Panc1 (cell line): Measurements from ENCODE around the gene EPB41L5. TPM values are rescaled to one million over a fixed set of nuclear protein-coding genes. Genes with fewer than 3 reads are reported as not detected.
"Not testable (repeated sequence)": the region's sequence is repeated elsewhere in the genome, so short reads cannot be mapped to it uniquely, and the experiment has no call there.

Source experiments
- ATAC-seq: fragments of 200-7000 bp; cut with Tn5 transposase; 2 replicates; pipeline ENCODE4 v1.9.1; 2020; ENCODE audit warnings: mild to moderate bottlenecking, moderate library complexity
- BruUV-seq: library from RNA; stranded (reverse); fragments of 400-500 nt; replicated peaks from 2 replicates; lab custom pipeline; 2021; lab: Mats Ljungman, UMichigan
- CTCF ChIA-PET: fragments of 300-600 bp; sonication (Branson Sonifier 250); formaldehyde crosslinking; loops from one replicate; lab custom pipeline; 2022; ENCODE audit warnings: antibody characterized with exemption; lab: Charles Lee
- POLR2A ChIA-PET: fragments of 300-600 bp; sonication (Branson Sonifier 250); formaldehyde crosslinking; loops from one replicate; lab custom pipeline; 2022; ENCODE audit warnings: antibody characterized with exemption; lab: Charles Lee
- DNase-seq: peaks from one replicate; pipeline ENCODE4 v3.0.0-alpha.2; 2010; ENCODE audit warnings: low read depth, low spot score
- H3K27ac ChIP-seq: 2 replicates; pipeline ENCODE4 v1.5.1; 2011; ENCODE audit warnings: mild to moderate bottlenecking, low read length, inconsistent platforms
- H3K27me3 ChIP-seq: fragments of 200-500 bp; sonication (Bioruptor generic); 2 replicates; pipeline ENCODE4 v1.6.0; 2014; ENCODE audit warnings: low read length, inconsistent platforms; ENCODE audit not compliant: control insufficient read depth, insufficient read depth
- H3K36me3 ChIP-seq: fragments of 200-500 bp; sonication (Bioruptor generic); 2 replicates; pipeline ENCODE4 v1.5.1; 2014; ENCODE audit warnings: inconsistent platforms, mild to moderate bottlenecking, low read length, moderate library complexity; ENCODE audit not compliant: control insufficient read depth, insufficient read depth
- H3K4me1 ChIP-seq: 2 replicates; pipeline ENCODE4 v1.5.1; 2011; ENCODE audit warnings: inconsistent platforms, mild to moderate bottlenecking, low read length, moderate library complexity; ENCODE audit not compliant: control insufficient read depth, insufficient read depth
- H3K4me3 ChIP-seq, 2 experiments: 2 replicates each; pipeline ENCODE4 v1.5.1; 2011 to 2012; ENCODE audit warnings: low read depth in 2 of 2, low read length in 2 of 2, mild to moderate bottlenecking in 2 of 2, inconsistent platforms in 1 of 2, moderate library complexity in 1 of 2
- H3K9me3 ChIP-seq: fragments of 200-500 bp; sonication (Bioruptor generic); 2 replicates; pipeline ENCODE4 v1.5.1; 2014; ENCODE audit warnings: low read depth, mild to moderate bottlenecking, inconsistent platforms, low read length, moderate library complexity; ENCODE audit not compliant: control insufficient read depth, insufficient read depth
- POLR2AphosphoS5 ChIP-seq: IDR thresholded peaks from 2 replicates; pipeline ENCODE4 v1.6.1; 2012; ENCODE audit warnings: mild to moderate bottlenecking, low read depth, low read length, moderate library complexity
- SIN3A ChIP-seq: IDR thresholded peaks from 2 replicates; pipeline ENCODE4 v1.6.1; 2012; ENCODE audit warnings: low read depth, mild to moderate bottlenecking, low read length, moderate library complexity, borderline replicate concordance; ENCODE audit not compliant: insufficient read depth
- TCF7L2 ChIP-seq: IDR thresholded peaks from 2 replicates; pipeline ENCODE4 v1.6.1; 2011; ENCODE audit warnings: mild to moderate bottlenecking, low read depth, low read length, inconsistent platforms
- in situ Hi-C: cut with HindIII; loops from 2 replicates; pipeline ENCODE4 v1.10.0; 2016; ENCODE audit warnings: low sequenced_read_pairs, low pct_unique_long_range_greater_than_20kb
- intact Hi-C: fragments of 100-400 bp; cut with micrococcal nuclease; formaldehyde crosslinking; loops from one replicate; pipeline ENCODE4 v1.10.0; 2022; ENCODE audit not compliant: unreplicated experiment
- total RNA-seq: library from RNA; stranded (reverse); gene quantifications from one replicate; pipeline ENCODE4 v1.2.1, GENCODE V29; 2021; ENCODE audit not compliant: unreplicated experiment
- TF ChIP-seq, protein P1 (sequence below): fragments of 450-650 bp; IDR thresholded peaks from 2 replicates; pipeline ENCODE4 v1.5.1; 2017; ENCODE audit warnings: mild to moderate bottlenecking
- TF ChIP-seq, protein P2 (sequence below), 2 experiments: IDR thresholded peaks; 2 replicates each; pipeline ENCODE4 v1.6.1; 2011 to 2012; ENCODE audit warnings: low read depth in 2 of 2, control low read depth in 1 of 2, low read length in 1 of 2, mild to moderate bottlenecking in 1 of 2, moderate library complexity in 1 of 2; ENCODE audit not compliant: insufficient read depth in 1 of 2

The EPB41L5 gene
- total RNA-seq, 1 experiment from 2014 or later = 42.2 TPM

DNA sequence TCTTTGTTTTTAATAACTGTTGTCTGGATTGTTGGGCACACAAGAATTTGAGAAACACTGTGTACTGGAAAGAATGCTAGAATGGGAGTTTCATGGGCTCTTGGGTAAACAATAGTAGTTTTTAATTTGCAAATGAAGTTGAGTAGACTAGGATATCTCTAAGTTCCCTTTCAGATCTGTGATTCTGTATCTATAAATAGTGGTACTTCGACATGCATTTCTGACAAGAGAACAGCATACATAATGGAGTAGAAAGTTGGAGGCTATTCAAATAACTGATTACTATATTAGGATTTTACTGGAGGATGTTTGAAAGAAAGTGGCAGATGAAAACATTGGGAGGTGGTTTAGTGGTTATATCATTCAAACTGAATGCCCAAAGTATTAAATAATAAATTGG is 29.5 kb downstream of the EPB41L5 start:
- Histone ChIP-seq H3K9me3 (no peaks in the 10 kb centered on the region), H3K27ac (no peak overlapping the region), H3K27me3 (no peaks in the 10 kb centered on the region), H3K4me3 (no peak overlapping the region), H3K4me1 (no peaks in the 10 kb centered on the region), H3K36me3 (peaks cover 4% of the 10 kb centered on the region)
- intact Hi-C loops (no loop called here), in situ Hi-C loops (no loop called here)
- ChIA-PET CTCF (no interaction called here), POLR2A (no interaction called here)
- TF ChIP-seq SIN3A (no peak), POLR2AphosphoS5 (no peak), TCF7L2 (no peak)
- TF ChIP-seq, protein P1, sequence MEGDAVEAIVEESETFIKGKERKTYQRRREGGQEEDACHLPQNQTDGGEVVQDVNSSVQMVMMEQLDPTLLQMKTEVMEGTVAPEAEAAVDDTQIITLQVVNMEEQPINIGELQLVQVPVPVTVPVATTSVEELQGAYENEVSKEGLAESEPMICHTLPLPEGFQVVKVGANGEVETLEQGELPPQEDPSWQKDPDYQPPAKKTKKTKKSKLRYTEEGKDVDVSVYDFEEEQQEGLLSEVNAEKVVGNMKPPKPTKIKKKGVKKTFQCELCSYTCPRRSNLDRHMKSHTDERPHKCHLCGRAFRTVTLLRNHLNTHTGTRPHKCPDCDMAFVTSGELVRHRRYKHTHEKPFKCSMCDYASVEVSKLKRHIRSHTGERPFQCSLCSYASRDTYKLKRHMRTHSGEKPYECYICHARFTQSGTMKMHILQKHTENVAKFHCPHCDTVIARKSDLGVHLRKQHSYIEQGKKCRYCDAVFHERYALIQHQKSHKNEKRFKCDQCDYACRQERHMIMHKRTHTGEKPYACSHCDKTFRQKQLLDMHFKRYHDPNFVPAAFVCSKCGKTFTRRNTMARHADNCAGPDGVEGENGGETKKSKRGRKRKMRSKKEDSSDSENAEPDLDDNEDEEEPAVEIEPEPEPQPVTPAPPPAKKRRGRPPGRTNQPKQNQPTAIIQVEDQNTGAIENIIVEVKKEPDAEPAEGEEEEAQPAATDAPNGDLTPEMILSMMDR = no peak
- TF ChIP-seq, protein P2, sequence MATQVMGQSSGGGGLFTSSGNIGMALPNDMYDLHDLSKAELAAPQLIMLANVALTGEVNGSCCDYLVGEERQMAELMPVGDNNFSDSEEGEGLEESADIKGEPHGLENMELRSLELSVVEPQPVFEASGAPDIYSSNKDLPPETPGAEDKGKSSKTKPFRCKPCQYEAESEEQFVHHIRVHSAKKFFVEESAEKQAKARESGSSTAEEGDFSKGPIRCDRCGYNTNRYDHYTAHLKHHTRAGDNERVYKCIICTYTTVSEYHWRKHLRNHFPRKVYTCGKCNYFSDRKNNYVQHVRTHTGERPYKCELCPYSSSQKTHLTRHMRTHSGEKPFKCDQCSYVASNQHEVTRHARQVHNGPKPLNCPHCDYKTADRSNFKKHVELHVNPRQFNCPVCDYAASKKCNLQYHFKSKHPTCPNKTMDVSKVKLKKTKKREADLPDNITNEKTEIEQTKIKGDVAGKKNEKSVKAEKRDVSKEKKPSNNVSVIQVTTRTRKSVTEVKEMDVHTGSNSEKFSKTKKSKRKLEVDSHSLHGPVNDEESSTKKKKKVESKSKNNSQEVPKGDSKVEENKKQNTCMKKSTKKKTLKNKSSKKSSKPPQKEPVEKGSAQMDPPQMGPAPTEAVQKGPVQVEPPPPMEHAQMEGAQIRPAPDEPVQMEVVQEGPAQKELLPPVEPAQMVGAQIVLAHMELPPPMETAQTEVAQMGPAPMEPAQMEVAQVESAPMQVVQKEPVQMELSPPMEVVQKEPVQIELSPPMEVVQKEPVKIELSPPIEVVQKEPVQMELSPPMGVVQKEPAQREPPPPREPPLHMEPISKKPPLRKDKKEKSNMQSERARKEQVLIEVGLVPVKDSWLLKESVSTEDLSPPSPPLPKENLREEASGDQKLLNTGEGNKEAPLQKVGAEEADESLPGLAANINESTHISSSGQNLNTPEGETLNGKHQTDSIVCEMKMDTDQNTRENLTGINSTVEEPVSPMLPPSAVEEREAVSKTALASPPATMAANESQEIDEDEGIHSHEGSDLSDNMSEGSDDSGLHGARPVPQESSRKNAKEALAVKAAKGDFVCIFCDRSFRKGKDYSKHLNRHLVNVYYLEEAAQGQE (IDR thresholded peaks at IDR 0.05; ENCODE audit: insufficient read depth in 1 of 2, low read depth in 2 of 2, low read length in 1 of 2) = no peak
- no peak for ATAC-seq
- DNase-seq = no peak
- BruUV-seq = TSS peak; percentile 13

DNA sequence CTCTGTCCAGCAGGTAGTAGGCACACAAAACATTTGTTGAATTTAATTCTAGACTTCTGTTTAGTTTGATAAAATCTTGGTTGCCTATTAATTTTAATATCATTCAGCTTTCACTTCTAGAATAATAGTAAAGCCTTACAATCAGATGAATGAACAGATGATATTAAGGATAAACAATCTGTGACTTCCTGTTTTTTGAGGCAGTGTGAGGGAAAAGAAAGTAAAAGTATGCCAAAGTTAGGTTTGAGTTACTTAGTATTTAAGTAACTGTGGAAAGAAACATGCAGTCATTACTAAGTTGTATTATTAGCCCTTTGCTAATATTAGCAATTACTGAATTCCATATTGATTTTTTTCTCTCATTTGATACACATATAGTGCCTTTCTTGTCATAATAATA is 31.5 kb downstream of the EPB41L5 start:
- intact Hi-C loops = no loop called here
- H3K27ac ChIP-seq = no peak overlapping the region
- in situ Hi-C loops = no loop called here
- ATAC-seq (no peak), DNase-seq (no peak)
- H3K27me3 ChIP-seq = no peaks in the 10 kb centered on the region
- H3K4me3 ChIP-seq = no peak overlapping the region
- TF ChIP-seq, protein P2 (IDR thresholded peaks at IDR 0.05; ENCODE audit: insufficient read depth in 1 of 2, low read depth in 2 of 2, low read length in 1 of 2) = no peak
- TF ChIP-seq SIN3A (no peak), TCF7L2 (no peak), POLR2AphosphoS5 (no peak)
- TF ChIP-seq, protein P1 = no peak
- no TSS peak for BruUV-seq
- H3K9me3 ChIP-seq = no peaks in the 10 kb centered on the region
- H3K36me3 ChIP-seq = peaks cover 4% of the 10 kb centered on the region
- no peaks in the 10 kb centered on the region for H3K4me1 ChIP-seq
- ChIA-PET CTCF (no interaction called here), POLR2A (no interaction called here)

DNA sequence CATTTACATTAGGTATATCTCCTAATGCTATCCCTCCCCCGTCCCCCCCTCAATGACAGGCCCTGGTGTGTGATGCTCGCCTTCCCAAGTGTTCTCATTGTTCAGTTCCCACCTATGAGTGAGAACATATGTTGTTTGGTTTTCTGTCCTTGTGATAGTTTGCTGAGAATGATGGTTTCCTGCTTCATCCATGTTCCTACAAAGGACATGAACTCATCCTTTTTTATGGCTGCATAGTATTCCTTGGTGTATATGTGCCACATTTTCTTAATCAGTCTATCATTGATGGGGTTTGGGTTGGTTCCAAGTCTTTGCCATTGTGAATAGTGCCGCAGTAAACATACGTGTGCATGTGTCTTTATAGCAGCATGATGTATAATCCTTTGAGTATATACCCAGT is 32.9 kb downstream of the EPB41L5 start:
- DNase-seq, ATAC-seq, in situ Hi-C loops, H3K36me3 ChIP-seq, BruUV-seq, H3K4me1 ChIP-seq, CTCF ChIA-PET, H3K27me3 ChIP-seq, POLR2A ChIA-PET, H3K9me3 ChIP-seq, H3K4me3 ChIP-seq, H3K27ac ChIP-seq, intact Hi-C loops: not testable (repeated sequence)

DNA sequence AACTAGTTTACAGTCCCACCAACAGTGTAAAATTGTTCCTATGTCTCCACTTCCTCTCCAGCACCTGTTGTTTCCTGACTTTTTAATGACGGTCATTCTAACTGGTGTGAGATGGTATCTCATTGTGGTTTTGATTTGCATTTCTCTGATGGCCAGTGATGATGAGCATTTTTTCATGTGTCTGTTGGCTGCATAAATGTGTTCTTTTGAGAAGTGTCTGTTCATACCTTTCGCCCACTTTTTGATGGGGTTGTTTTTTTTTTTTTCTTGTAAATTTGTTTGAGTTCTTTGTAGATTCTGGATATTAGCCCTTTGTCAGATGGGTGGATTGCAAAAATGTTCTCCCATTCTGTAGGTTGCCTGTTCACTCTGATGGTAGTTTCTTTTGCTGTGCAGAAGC is 33.4 kb downstream of the EPB41L5 start:
- POLR2A ChIA-PET, H3K36me3 ChIP-seq, H3K27ac ChIP-seq, DNase-seq, H3K9me3 ChIP-seq, H3K4me3 ChIP-seq, H3K27me3 ChIP-seq, H3K4me1 ChIP-seq, ATAC-seq, BruUV-seq, intact Hi-C loops, CTCF ChIA-PET, in situ Hi-C loops: not testable (repeated sequence)
